Activated CD8-positive, alpha-beta memory T cell treated with anti-CD3 and anti-CD28 coated beads for 4 hours (primary cell): ENCODE results near the gene EDIL3.

Experiments
- DNase-seq, 2 donors: peaks; one replicate each; pipeline ENCODE4 v3.0.0-alpha.2; 2020; ENCODE audit warnings: low read depth in 2 of 2

EDIL3 gene

GRCh38 chr5:84259283-84260045 lies 125.2 kb downstream of the EDIL3 start:
- DNase-seq, result no peak

DNA sequence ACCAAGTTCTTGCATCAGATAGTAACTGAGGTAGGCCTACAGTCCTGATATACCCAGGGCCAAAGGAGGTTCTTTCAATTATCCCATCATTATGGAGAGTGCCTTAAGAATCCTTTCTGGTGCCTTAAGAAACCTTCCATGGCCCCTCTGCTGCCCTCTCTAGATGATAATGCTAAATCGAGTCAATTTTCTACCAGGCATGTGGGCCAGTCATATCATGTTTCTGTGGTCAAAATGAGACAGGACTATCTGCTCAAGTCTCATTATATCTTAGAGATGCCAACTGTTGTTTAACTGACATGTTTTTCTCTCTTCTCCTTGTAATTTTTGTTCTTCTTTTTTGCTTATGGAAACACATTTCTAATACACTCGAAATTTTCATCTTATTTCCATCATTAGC lies 127.6 kb downstream of the EDIL3 start:
- DNase-seq, result no peak

DNA sequence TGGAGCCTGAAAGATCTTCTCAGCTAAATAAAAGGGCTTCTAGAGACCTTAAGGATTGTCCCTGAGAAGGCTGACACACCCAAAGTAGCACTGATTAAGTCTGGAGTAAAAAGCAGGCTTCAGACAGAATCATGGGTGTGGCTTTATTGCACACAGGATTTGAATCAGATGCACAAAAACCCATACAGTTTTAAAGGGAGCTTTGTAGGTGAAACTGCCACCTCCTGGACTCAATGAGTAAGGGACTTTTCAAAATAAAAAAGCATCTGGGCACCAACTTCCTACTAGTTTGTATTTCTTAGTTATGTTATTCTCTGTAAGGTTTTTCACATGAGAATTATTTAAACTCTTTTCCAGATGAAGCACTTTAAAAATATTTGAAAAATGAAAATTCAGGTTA lies 129.4 kb downstream of the EDIL3 start:
- DNase-seq, result no peak

DNA sequence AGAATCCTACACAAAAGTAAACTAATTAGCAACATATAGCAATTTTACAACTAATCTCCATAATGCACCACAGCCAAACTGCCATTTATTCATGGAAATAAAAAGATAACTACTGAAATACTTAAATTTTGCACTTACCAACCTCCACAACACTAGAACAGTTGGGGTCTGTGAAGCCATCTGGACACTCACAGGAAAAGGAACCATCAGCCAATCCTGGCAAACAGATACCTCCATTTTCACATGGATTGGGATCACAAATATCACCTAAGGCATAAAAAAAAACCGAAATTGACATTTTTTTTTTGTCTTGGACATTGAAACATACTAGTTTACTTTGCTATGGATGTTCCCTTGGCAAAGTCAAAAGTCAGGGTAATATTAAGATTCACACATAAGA lies 130.7 kb downstream of the EDIL3 start:
- no peak for DNase-seq

GRCh38 chr5:84251503-84251902 lies 133.2 kb downstream of the EDIL3 start:
- no peak for DNase-seq

- DNase-seq, result no peak
Measured at GRCh38 chr5:84249918-84250630, 134.6 kb downstream of the EDIL3 start.

GRCh38 chr5:84248013-84248412 lies 136.7 kb downstream of the EDIL3 start:
- no peak for DNase-seq

DNA sequence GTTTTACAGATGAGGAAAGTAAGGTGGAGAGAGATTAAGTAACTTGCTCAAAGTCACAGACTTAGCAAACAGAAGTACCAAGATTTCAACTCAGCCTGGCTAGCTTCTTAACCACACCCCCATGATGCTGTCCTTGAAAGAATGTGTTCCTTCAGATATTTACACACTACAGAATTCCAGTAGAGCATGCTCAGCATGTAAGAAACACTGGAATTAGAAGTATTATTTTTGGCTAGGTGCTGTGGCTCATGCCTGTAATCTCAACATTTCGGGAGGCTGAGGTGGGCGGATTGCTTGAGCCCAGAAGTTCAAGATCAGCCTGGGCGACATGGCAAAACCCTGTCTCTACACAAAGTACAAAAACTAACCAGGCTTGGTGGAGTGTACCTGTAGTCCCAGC lies 142.4 kb downstream of the EDIL3 start:
- DNase-seq, result no peak

GRCh38 chr5:84239494-84239893 lies 145.2 kb downstream of the EDIL3 start:
- DNase-seq, result no peak

DNA sequence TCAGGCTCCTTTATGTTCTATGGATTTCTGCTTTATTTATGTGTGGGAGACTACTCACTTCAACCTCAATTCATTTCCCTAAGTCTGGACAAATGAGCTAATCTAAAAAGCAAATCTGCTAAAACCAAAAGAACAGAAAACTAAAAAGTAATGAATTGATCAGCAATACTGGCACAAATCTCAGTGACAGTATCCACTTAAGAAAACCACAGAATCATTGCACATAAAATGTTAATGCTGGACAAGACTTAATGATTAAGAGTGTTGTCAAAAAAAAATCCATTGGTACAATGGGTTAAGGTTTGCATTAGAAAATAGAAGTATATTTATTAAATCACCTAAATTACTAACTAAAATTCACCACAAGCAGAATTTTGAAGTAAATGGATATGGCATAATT lies 147.6 kb downstream of the EDIL3 start:
- no peak for DNase-seq

DNA sequence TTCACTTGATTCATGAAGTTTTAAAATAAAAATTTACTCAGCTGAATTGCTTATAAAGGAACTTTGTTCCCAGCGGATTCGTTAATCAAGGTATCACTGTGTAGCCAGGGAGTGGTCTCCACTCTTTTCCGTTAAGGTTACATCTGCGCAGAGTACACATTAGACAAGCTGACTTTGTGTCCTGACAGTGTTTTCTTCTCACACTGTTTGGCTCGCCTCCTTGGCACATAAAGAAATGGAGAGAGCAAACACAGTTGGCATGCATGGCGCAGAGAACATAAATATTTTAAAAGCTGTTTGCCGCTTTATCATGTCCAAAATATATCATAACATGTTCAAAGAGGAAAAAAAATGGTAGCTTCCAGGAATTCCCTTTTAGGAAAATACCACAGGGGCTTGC lies 153.2 kb downstream of the EDIL3 start:
- no peak for DNase-seq

- no peak for DNase-seq
Measured at GRCh38 chr5:84229045-84229444, 155.6 kb downstream of the EDIL3 start.

DNA sequence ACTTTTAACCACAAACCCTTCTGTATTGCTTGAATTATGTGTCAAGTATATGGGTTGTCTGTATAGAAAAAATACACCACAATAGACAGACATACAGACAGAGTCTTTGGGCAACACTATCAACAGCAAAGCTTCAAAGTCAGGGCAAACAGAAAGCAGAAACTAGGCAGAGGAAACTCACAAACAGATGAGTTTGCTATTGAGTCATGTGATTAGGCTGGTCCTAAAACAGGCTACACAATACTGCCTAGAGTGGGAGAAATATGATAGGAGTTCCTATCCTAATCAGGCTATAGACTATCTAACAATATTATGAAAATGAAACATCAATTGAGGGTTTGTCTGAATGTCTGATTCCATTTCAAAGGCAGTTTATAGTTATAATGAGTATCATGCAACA lies 156.4 kb downstream of the EDIL3 start:
- DNase-seq, result no peak

- no peak for DNase-seq
Measured at GRCh38 chr5:84227236-84227635, 157.4 kb downstream of the EDIL3 start.

DNA sequence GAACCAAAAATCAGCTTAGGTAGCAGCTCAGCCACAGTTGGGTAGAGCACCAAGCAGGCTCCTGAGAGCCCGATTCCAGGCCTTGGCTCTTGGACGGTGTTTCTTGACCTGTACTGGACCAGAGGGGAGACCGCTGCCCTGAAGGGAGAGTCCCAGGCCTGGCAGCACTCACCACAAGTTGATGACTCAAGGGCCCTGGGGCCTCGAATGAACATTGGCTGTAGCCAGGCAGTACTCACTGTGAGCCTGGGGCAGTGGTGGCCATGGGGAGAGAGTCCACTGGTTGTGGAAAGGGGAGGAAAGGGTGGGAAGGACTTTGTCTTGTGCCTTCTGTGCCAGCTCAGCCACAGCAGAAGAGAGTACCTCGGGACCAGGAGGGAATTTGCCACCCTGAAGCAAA lies 166.1 kb downstream of the EDIL3 start:
- DNase-seq, result no peak

- no peak for DNase-seq
Measured at GRCh38 chr5:84215521-84215920, 169.2 kb downstream of the EDIL3 start.

DNA sequence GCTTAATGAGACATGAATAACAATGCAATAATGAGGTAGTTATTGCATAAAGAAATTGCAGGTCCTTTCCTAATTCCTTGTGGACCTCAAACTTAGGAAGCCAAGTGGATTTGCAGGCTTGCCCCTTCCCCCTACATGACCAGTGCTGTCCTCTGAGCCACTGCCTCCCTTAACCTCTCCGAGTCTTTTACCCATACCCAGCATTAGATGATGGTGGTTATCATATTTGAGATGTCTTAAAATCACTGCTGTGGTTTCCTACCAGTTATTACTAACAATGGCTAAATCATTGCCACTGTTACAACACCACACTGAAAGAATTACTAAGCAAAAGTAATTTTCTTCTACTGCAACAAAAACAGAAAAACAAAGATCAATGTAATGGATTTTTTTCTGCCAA lies 170.8 kb downstream of the EDIL3 start:
- no peak for DNase-seq

DNA sequence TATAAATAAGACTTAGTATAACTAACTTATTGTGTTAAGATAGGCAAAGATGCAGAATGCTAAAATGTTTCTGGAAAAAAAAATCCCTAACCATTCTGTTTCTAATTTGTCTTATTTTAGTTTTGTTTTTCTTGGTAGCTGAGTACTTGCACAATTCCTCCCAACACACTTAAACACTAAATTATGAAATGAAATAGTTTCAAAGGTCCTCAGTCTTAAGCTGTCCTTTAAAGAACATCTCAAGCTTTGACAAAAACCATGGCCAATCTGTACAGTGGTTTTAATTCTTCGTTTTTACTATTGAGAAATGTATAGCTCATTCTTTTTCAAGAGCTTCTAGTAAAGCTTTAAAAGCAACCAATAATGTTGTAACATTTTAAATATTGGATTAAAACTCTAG lies 171.5 kb downstream of the EDIL3 start:
- DNase-seq, result no peak

GRCh38 chr5:84204772-84205171 lies 179.9 kb downstream of the EDIL3 start:
- DNase-seq, result no peak

DNA sequence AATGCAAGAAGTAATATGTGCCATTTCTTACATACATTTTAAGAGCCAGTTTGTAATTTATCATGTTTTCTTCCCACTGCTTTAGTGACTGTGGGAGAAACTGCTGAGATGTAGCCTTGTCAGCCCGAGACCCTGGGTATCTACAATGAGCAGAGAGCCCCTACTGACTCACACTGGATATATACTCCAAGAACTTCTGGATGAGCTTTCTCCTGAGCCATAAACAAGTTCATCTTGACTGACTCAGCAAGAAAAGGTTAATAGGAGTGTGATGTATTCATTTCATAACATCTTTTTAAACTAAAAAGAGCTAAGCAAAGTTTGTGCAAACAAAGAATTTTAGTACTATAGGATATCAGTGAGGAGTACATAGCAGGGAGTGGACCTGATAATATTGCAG lies 182.5 kb downstream of the EDIL3 start:
- no peak for DNase-seq

GRCh38 chr5:84197538-84197937 lies 187.1 kb downstream of the EDIL3 start:
- no peak for DNase-seq

GRCh38 chr5:84191281-84191680 lies 193.4 kb downstream of the EDIL3 start:
- no peak for DNase-seq

DNA sequence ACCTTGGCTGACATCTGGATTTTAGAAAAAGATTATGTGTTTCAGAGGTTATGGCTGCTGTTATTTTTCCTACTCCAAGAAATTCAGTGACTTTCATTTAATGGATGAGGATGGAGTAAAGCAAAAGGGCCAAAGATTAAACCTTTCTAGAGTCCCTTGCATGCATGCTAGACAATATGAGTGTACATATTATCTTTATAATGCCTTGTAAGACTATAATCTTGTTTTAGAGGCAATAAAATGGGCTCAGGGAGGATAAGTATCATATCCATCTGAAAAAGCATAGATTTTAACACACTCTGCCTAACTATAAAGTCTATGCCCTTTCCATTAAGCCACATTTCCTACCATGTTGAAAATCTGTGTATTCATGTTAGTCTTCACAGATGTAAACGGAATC lies 199.8 kb downstream of the EDIL3 start:
- no peak for DNase-seq

DNA sequence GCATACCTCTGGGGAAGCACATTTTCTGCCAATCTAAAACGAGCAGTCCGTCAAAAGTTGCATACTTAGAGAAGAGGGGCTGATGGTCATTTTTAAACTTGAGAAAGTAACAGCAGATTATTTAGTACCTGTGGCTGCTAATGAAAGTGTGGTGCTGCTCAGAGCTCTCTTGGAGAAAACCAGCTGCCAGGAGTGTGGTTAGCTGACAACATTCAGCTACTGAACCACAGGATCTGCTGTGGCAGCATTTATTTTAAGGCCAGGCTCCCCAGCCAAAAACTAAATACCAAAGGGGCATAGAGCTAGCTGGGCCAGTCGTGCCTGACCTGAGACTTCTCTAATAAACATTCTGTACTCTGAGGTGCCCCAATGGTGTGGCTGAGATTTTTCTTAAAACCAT lies 203.6 kb downstream of the EDIL3 start:
- DNase-seq, result no peak
